ENCODE measurements around the gene MAP4K3.

Gene MAP4K3

DNA sequence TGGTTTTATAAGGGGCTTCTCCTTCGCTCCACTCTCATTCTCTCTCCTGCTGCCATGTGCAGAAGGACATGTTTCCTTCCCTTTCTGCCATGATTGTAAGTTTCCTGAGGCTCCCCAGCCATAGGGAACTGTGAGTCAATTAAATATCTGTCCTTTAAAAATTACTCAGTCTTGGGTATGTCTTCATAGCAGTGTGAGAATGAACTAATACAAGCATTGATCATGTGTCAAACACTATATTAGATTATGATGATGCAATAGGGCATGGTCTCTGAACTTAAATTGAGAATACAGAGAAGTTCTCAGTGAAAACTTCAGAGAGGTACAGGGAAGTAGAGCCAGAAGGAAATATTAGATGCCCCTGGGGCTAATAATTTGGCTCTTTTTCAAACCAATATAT is 5.9 kb upstream of the MAP4K3 start:
- no peak for DNase-seq (ENCODE audit: low spot score)

DNA sequence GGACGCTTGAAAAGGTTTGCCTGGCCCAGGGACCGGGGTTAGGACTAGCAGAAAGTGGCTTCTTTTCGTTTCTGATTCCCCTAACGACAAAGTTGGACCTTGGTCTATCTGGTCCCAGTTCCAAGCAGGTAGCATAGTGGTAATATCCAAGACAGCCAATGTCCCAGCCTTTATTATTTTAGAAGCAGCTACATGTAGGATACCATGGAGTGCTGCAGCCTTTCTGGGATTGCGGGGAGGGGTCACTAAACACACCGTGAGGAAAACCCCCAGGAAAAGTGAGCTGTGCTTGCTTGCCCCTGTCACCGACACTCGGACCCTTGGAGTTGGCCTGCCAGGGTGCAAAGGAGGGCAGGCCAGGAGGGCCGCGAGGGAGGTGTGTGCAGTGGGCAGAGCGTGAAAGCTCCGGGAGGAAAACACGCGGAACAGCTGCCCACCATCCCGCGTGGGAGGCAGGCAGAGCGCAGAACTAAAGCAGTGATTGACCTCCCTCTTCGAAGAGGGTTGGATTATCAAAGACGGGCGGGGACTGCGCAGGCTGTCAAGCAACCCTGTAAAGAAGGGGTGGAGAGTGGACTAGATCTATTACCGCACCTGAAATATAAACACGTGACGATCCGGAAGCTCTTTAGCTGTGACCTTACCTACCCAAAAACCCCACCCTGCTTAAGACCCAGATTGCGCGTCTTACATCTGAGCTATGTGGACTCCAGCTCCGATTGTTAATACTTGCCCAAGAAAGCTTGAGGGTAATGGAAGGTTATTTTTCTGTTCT is 624 bp upstream of the MAP4K3 start:
- DNase-seq (ENCODE audit: low spot score): peak; percentile 52

DNA sequence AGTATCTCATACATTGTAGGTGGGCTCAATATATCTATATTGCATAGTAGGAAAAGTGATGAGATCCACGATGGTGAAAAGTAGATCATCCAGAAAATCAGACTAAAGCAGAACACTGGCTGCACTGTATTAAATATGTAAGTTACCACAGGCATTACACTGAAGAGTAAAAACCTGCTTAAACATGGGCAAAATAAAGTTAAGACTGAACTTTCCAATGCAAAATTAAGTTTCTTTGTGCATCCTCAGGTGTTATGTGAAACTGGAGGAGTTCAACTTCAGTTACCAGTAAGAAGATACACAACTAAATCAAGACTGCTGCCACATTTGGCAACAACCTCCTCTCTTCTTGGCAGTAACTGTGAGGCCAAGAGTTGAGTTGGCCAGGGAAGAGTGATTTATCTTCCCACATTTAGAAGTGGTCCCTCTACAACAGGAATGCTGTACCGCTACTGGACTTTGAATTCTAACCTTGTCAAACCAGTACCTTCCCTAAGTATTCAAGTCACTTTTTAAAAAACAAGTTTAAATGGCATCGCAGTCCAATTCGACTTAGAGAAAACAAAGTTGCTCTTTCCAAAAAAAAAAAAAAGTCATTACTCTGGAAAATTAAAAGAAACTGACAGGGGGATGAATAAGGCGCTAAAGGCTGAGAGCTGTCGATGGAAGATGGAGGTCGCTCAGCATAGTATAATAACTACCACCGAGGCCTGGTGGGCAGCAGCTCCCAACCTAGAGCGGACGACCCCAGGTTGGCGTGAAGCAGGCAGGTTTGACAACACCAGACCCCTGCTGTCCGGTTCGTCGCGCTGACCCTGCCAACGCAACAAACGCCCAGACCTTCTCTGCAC is 1.1 kb downstream of the MAP4K3 start:
- DNase-seq (ENCODE audit: low spot score): no peak

DNA sequence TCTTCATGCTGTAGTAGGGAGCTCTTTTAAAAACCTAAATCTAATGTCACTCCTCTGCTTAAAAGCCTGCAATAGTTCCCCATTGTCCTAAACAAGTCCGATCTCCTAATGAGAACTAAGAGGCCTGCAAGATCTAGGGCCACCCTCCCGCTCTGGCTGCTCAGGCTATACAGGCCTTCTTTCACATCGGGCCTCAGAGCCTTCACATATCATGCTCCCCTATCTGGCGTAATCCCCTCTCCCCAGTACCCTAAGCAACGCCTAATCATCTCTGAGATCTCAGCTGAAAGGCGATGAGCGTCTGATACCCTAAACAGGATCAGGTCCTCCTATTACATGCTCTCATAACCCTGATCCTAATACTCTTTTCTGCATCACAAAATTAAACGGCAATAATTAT is 1.9 kb downstream of the MAP4K3 start:
- no peak for DNase-seq (ENCODE audit: low spot score)

DNA sequence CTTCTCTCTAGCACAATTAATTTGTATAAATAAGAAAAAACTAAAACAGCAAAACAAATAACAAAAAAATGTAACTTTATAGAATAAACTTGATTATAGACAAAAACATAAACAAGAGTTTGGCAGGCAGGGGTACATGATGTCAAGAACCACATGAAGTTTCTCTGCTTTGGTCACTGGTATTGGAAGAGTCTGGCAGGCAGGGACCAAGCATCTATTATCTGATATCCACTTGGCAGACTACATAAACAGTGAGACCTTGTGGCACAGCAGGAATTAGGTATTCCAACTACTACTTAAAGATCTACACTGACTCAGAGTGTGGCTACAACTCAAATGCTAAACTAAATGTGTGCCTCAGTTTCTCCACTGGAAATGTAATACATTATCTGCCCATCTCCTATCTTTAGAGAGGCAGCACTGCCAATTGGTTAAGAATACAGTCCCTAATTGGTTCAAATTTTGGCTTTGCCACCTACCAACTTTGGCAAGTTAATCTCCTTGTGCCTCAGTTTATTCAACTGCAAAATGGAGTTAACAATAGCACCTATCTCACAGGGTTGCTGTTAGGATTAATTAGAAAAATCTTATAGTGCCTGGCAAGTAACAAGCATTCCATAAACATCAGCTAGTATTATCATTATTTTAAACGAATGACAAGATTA is 2.7 kb downstream of the MAP4K3 start:
- no peak for DNase-seq (ENCODE audit: low spot score)

DNA sequence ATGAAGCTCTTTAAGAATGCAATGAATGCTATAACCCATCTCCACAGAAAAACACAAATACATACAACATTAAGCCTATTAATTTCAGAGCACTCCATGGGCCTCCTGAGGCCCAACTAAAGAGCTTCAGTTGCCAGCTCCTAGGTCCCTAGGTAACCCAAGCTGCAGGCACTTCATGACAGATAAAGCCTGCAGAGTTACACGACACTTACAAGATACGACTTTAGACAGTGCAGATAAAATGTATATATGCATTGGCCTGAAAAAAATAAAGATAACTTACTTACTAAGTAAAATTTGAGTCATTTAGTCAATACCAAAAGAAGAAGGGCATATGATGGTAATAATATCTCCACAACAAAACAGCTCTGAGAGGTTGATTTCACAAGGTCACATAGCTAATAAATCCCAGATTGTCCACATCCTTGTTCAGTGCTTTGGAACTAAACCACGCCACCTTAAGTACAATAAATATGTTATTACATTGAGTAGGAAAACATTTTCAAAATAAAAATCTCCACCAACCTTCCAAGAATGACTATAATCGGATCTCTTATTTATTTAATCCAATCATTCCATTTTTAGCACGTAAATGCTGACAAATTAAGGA is 3.4 kb downstream of the MAP4K3 start:
- DNase-seq (ENCODE audit: low spot score): no peak

DNA sequence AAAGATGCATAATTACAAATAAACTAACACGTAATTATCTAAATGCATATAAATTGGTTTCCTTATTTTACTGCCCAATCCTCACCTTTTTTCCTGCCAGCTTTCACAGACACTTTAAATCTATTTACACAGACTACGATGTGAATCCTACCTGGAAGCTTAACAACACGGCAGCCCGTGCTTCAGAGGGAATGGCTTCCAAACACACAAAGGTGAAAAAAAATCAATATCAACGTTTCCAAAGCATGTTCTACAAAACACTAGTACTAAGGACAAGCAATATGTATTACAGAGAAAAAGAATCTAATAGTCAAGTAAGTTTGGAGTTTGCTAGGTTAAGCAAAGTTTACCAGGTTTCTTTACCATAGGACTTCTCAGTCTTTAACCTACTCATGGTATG is 4.4 kb downstream of the MAP4K3 start:
- no peak for DNase-seq (ENCODE audit: low spot score)

DNA sequence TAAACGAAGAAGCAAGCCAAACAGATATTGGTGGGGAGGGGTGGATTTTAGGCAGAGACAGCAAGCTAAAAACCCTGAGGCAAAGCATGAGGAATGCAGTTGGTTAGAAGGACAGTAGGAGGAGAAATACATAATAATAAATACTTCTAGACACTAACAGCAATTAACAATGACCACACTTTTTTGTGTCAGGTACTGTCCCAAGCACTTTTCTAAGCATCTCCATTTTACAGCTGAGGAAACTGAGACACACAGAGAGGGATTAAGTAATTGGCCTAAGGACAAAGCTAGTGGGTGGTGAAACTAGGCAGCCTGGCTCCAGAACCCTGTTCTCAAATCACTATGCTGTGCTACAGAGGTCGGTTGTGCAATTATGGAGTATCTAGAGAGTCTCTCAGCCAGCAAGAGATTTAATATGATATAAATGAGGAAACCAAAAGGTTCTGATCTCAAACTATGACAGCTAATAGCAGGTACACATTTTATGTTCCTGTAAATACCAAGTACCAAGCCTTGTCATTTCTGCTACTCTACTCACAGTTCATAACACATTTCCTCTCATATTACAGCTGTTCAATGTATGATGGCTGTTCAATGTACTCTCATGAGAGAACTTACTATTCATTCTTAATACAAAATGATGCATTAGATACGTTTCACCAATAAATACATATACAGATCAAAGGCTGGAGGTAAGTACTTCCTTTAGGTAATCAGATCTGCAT is 5.3 kb downstream of the MAP4K3 start:
- DNase-seq (ENCODE audit: low spot score): no peak

DNA sequence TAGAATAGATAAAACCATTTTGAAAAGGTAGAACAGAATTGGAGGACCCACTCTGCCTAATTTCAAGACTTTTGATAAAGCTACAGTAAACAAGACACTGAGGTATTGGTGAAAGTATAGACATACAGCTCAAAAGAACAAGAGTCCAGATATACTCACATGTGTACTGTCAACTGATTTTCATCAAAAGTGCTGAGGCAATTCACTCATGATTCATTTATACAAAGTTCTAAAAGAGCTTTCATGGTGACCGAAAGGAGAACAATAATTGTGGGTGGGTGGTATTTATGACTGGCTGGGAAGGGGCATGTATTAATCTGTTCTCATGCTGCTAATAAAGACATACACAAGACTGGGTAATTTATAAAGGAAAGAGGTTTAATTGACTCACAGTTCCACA is 7.3 kb downstream of the MAP4K3 start:
- DNase-seq (ENCODE audit: low spot score): no peak

DNA sequence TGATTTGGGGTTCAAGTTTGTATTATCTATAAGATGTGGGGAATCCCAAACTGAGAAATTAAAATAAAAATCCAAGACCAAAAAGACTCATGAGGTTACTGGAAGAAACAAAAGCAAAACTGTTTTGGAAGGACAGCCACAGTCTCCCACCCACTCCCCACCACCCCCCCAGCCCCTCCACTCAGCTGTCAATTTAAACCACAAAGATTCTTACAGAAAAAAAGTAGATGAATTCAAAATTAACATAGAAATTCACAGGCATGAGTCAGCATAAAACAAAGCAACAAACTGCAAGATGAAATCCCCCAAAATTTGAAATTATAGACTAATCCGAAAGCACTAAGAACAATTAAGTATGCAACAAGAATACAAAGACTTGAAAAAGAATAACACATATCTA is 12.1 kb downstream of the MAP4K3 start:
- no peak for DNase-seq (ENCODE audit: low spot score)

DNA sequence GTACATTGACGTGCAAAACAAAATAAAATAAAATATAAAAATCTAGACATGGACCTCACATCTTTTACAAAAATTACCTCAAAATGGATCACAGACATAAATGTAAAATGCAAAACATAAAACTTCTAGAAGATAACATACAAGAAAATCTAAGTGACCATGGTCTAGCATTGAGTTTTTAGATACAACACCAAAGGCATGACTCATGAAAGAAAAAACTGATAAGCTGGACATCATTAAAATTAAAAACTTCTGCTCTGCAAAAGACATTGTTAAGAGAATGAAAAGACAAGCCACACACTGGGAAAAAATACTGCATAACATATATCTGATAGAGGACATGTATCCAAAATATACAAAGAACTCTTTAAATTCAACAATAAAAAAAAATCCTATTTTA is 14.4 kb downstream of the MAP4K3 start:
- no peak for DNase-seq (ENCODE audit: low spot score)

DNA sequence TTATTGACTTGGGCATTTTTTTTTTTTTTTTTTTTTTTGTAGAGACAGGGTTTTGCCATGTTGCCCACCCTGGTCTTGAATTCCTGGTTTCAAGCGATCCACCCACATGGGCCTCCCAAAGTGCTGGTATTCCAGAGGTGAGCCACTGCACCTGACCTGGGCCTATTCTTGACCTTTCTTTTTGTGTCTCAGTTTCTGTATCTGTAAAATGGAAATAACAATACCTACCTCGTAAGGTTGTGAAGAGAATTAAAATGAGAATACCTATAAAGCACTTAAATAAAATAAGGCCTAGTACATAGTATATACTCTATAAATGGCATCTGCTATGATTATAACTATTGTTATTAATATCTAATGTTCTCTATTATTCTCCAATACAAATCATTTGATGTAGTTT is 15.7 kb downstream of the MAP4K3 start:
- no peak for DNase-seq (ENCODE audit: low spot score)

DNA sequence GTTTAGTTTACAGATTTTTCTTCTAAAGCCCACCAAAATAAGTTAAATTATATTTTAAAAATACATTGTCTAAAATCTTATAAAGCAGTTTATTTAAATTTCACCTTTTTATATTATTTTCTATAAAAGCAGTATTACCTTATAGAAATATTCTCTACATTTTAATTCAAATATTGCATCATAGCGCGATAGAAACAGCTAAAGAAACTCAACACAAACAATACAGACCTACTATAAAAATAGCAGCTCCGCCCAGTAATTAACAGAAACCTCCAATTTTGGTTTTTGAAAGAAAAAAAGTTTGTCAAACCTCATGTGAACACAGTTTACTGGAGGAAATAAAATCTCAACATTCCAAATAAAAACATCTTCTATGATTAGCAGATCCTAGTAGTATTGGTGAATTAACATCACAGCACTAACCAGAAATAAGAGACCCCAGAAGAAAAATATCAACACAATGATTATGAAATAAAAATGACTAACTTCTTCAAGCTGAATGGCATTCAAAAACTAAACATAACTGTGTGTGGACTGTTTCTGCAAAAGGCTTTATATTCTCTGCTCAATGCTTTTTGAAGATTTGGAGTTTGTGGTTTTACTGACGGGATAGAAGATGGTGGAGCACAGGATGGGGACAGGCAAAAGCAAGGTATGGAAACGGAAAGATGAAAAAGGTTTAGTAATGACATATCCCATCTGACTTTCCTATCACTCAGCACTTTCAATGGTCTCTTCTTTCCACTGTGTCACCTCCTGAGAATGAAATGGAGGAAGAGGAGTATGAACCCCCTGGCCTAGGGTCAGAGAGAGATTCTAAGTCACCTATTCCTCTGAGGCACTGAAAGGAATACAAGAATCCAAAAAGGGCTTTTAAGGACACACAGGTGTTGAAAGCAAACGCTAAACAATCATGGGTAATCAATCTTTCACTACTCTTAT is 17.5 kb downstream of the MAP4K3 start:
- no peak for DNase-seq (ENCODE audit: low spot score)

DNA sequence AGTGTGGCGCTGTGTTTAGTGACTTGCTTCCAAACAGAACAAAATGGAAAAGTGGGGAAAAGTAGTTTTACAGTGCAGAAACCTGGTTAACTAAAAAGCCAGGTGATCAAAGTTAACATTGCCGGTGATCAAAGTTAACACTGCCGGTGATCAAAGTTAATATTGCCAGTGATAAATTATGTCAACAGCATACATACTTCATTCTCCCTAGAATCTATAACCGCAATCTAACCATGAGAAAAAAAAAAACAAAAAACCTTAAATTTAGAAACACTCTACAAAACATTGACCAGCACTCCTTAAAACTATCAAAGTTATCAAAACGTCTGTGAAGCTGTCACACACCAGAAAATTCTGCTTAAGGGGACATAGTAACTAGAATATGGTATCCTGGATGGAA is 18.6 kb downstream of the MAP4K3 start:
- DNase-seq (ENCODE audit: low spot score): no peak

DNA sequence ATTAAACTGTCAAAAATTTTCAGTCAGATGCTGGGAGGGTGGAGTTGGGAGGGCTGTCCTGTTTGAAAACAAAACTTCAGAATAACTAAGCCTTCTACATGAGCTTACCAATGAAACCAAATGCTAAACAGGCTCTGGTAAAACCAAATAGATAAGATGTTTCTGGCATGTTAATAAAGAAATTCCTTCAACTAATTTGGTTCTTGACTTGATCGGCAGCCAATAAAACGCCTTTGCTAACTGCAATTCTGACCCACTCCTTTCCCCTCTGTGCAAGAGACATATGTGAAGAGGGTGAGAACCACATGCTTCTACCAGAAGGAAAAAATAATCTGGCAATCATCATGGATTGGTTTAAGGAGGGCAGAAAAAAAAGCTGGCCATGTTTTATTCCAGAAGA is 20.9 kb downstream of the MAP4K3 start:
- DNase-seq (ENCODE audit: low spot score): no peak

DNA sequence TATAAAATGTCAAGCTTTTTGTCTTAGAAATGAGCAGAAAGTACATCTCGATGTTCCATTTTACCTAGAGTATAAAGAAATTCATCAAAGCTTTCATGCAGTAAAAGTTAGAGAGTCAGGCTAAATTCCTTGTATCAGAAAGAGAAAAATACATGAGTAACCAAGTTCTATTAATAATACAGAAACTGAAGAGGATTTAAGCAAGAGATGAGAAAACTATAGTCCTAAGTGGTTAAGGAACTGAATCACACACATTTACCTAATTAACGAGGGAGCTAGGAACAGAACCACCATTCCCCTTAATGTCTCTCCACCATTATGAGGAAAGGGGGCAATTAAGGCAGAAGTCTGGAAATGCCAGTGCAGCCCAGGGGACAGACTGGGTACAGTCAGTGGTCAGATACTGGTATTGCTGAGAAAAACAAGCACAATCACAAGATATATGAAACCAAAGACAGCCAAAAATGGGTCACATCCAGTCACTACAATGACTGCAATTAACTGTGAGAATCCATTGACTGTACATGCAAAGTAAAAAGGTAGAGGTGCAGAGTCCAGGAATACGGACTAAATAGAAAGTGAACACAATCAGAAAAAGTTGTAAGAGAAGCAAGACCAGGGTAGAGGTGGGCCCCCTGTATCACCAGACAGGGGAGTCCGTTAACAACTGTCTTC is 23.9 kb downstream of the MAP4K3 start:
- DNase-seq (ENCODE audit: low spot score): no peak

DNA sequence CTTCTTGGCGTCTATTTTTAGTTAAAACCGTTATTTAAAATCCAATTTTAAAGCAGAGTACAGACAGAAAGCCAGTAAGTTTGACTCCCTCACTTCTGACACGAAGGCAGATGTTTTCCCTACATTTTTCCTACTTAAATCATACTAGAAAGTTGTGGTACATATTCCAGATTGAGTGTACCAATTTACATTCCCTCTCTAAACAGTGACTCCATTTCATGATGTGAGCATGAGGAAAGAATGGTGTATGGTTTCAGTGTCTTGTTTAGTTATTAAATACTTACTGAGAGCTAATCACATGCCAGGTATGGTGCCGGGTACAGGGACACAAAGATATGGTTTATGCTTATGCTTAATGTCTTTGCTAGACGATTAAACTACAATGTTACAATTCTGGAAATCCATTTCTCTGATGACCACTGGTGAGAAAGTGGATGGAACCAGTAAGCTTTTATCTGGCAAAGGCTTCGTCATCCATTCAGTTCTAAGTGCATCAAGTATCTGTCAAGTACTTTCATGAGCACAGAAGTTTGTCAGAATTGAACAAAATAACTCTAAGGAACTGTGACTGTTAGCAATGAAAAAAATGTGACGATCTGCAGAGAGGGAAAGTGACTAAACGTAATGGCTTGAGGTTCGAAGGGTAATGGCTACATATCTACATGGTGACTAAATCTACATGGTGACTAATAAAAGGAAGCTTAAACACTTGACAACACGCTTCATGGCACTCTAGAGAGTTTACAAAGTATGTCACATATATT is 25.7 kb downstream of the MAP4K3 start:
- DNase-seq (ENCODE audit: low spot score): no peak

DNA sequence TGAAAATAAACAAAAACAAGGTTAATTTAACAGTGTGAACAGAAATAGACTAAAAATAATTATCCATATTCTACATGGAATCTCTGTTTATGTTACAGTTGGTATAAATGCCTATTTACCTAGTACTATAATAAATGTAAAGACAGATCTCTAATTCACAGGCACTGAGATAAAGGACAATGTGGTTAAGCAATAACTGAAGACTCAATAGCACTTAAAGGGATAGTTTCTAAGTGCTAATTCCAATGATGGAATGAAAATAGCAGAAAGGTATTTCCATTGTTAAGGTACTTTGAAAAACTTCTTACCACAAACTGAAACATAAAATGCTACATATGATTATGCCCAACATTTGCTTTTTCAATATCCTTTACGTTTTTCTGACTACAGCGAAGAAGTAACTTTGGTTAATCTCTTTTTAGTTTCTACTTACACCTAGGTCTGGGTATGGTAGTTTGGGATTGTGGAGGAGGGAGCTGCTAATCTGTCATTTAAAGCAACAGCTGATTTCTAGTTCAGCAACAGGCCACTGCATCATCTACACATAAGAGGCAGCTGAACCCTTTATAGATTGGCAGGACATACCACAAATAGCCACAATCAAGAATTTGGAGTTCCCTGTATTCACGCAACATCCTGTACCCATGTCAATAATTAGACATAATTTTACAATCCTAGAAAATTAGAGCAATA is 27.2 kb downstream of the MAP4K3 start:
- no peak for DNase-seq (ENCODE audit: low spot score)

Measured in CD4-positive, alpha-beta T cell treated with Interleukin-2 at 100 ng/mL for 4 hours (primary cell).